Body of pancreas (tissue), 4 donors: ENCODE measurements around the gene CIRBP. TPM values are rescaled to one million over a fixed set of nuclear protein-coding genes. Genes with fewer than 3 reads are reported as not detected.

Experiments
- ATAC-seq: fragments of 150-250 bp; one replicate; pipeline ENCODE4 v1.9.1; 2016
- DNase-seq, 4 donors: peaks; one replicate each; pipeline ENCODE4 v3.0.0-alpha.2; 2019
- H3K27ac ChIP-seq, 4 donors: fragments of 200-600 bp; sonication (generic); 1 replicate in 3 of 4; 2 replicates in 1 of 4; pipeline versions ENCODE4 v1.5.1 to v1.6.1; 2016 to 2019; ENCODE audit warnings: mild to moderate bottlenecking in 1 of 4, mixed read lengths in 1 of 4, moderate library complexity in 1 of 4
- H3K27me3 ChIP-seq, 2 donors: fragments of 200-600 bp; sonication (generic); one replicate each; pipeline ENCODE4 v1.6.0; 2016; ENCODE audit warnings: mild to moderate bottlenecking in 1 of 2
- H3K36me3 ChIP-seq, 2 donors: fragments of 200-600 bp; sonication (generic); replicated peaks in 1 of 2; 2 replicates each; pipeline ENCODE4 v1.5.1; 2016; ENCODE audit warnings: low read depth in 2 of 2; ENCODE audit not compliant: insufficient read depth in 1 of 2
- H3K4me1 ChIP-seq: fragments of 200-600 bp; sonication (generic); one replicate; pipeline ENCODE4 v1.6.0; 2016
- H3K4me3 ChIP-seq, 2 donors: fragments of 200-600 bp; sonication (generic); 1 replicate in 1 of 2; 2 replicates in 1 of 2; pipeline ENCODE4 v1.5.1; 2016 to 2019
- H3K9me3 ChIP-seq, 3 donors: fragments of 200-600 bp; sonication (generic); 1 replicate in 2 of 3; 2 replicates in 1 of 3; pipeline ENCODE4 v1.5.1; 2016
- CTCF ChIP-seq, 7 experiments: fragments of 450-650 bp in 4 of 7; fragments of 200-600 bp in 3 of 7; sonication (generic) in 3 of 7; IDR thresholded peaks; one replicate each; pipeline ENCODE4 v1.5.1; 2016 to 2019; ENCODE audit warnings: antibody characterized with exemption in 7 of 7
- POLR2A ChIP-seq, 3 donors: fragments of 450-650 bp; IDR thresholded peaks; one replicate each; pipeline ENCODE4 v1.6.1; 2016; ENCODE audit warnings: antibody characterized with exemption in 3 of 3, mild to moderate bottlenecking in 2 of 3
- WGBS, 2 donors: methylation state at CpG; one replicate each; pipeline ENCODE4 v1.1.5; 2017; 5-methylcytosine and 5-hydroxymethylcytosine counted together
- intact Hi-C: fragments of 100-400 bp; cut with DNase I; formaldehyde crosslinking; loops from one replicate; pipeline ENCODE4 v1.15.1; 2023
- total RNA-seq, 2 donors: library from RNA; depleted of rRNA; stranded (reverse); fragments of >200 nt; gene quantifications; one replicate each; pipeline ENCODE4 v1.1.0, GENCODE V29; 2016

CIRBP gene
- total RNA-seq, 2 donors from 2014 or later = 582 to 630 TPM

- Histone ChIP-seq H3K4me1 (peaks cover 28% of the 10 kb centered on the region), H3K36me3 (no peaks in the 10 kb centered on the region), H3K9me3 (no peaks in the 10 kb centered on the region), H3K27me3 (peaks cover 0 to 60% of the 10 kb centered on the region in 2 donors), H3K4me3 (no peak overlapping the region), H3K27ac (no peak overlapping the region)
- ATAC-seq (no peak), DNase-seq (no peak)
- no peak for TF ChIP-seq CTCF (IDR thresholded peaks at IDR 0.05)
- no peak for TF ChIP-seq POLR2A (IDR thresholded peaks at IDR 0.05)
- intact Hi-C loops = loop anchor here (10.0 kb wide), 1 partner anchor 225 kb away; the partner anchor contains the start of gene ADAMTSL5
- 58 to 70% methylated on average over 11 to 19 of the region's 19 CpGs for WGBS, 2 donors
Observed at GRCh38 chr19:1289686-1290025, 20.5 kb downstream of the CIRBP start.

GRCh38 chr19:1290196-1290702 lies 21.1 kb downstream of the CIRBP start:
- Histone ChIP-seq H3K27me3 (peaks cover 0 to 61% of the 10 kb centered on the region in 2 donors), H3K36me3 (no peaks in the 10 kb centered on the region), H3K4me1 (peaks cover 33% of the 10 kb centered on the region), H3K9me3 (no peaks in the 10 kb centered on the region), H3K27ac (no peak overlapping the region), H3K4me3 (no peak overlapping the region)
- ATAC-seq = no peak
- TF ChIP-seq CTCF (IDR thresholded peaks at IDR 0.05) = no peak
- no peak for TF ChIP-seq POLR2A (IDR thresholded peaks at IDR 0.05)
- no peak for DNase-seq
- intact Hi-C loops = no loop called here
- WGBS, 2 donors = 77 to 80% methylated on average over 9 to 24 of the region's 24 CpGs

GRCh38 chr19:1290703-1291651 lies 21.8 kb downstream of the CIRBP start:
- DNase-seq = no peak
- H3K9me3 ChIP-seq = no peaks in the 10 kb centered on the region
- H3K4me1 ChIP-seq = peaks cover 37% of the 10 kb centered on the region
- H3K27me3 ChIP-seq = peaks cover 0 to 63% of the 10 kb centered on the region in 2 donors
- ATAC-seq = no peak
- intact Hi-C loops = no loop called here
- no peaks in the 10 kb centered on the region for H3K36me3 ChIP-seq
- no peak for TF ChIP-seq POLR2A (IDR thresholded peaks at IDR 0.05)
- no peak for TF ChIP-seq CTCF (IDR thresholded peaks at IDR 0.05)
- no peak overlapping the region for H3K4me3 ChIP-seq
- no peak overlapping the region for H3K27ac ChIP-seq
- WGBS, 2 donors = 66 to 79% methylated on average over 4 to 39 of the region's 40 CpGs

GRCh38 chr19:1291761-1292418 lies 22.8 kb downstream of the CIRBP start:
- Histone ChIP-seq H3K36me3 (no peaks in the 10 kb centered on the region), H3K27ac (no peak overlapping the region), H3K4me1 (peaks cover 31% of the 10 kb centered on the region), H3K9me3 (no peaks in the 10 kb centered on the region), H3K27me3 (peaks cover 0 to 57% of the 10 kb centered on the region in 2 donors), H3K4me3 (no peak overlapping the region)
- TF ChIP-seq POLR2A (IDR thresholded peaks at IDR 0.05) = no peak
- TF ChIP-seq CTCF (IDR thresholded peaks at IDR 0.05) = no peak
- DNase-seq (no peak), ATAC-seq (no peak)
- intact Hi-C loops = no loop called here
- 61% methylated on average over 11 to 25 of the region's 25 CpGs for WGBS, 2 donors
